SKM-1 (cell line): ENCODE measurements around the gene MINDY2.
"Not testable (repeated sequence)": the region's sequence is repeated elsewhere in the genome, so short reads cannot be mapped to it uniquely, and the experiment has no call there.

Experiments used
- DNase-seq: peaks from one replicate; lab custom pipeline; 2025; ENCODE audit not compliant: unreplicated experiment; lab: John Stamatoyannopoulos, UW

Gene MINDY2

GRCh38 chr15:58880320-58880719 lies 109.2 kb downstream of the MINDY2 start:
- DNase-seq, result no peak

- no peak for DNase-seq
Measured at GRCh38 chr15:58882243-58882642, 111.1 kb downstream of the MINDY2 start.

GRCh38 chr15:58883926-58884325 lies 112.8 kb downstream of the MINDY2 start:
- DNase-seq, result not testable (repeated sequence)

DNA sequence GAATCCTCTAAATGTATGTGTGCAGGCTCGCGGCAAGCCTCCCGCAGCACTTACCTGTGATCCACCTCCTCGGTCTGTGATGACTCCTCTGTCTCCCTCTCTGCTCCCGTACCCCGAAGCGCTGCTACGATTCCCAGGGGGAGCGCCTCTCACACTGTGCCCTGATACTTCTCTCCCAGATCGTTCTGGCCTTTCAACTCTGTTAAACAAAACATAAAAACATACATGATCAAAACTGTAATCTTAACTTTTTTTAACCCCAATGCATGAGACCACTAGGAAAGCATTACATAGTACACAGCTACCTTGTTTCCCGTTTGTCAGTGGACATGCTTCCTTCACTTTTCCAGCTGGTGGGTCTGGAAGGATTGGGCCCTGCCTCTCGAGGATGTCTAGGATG lies 115.8 kb downstream of the MINDY2 start:
- DNase-seq, result no peak

- DNase-seq, result no peak
Measured at GRCh38 chr15:58889363-58889762, 118.3 kb downstream of the MINDY2 start.

DNA sequence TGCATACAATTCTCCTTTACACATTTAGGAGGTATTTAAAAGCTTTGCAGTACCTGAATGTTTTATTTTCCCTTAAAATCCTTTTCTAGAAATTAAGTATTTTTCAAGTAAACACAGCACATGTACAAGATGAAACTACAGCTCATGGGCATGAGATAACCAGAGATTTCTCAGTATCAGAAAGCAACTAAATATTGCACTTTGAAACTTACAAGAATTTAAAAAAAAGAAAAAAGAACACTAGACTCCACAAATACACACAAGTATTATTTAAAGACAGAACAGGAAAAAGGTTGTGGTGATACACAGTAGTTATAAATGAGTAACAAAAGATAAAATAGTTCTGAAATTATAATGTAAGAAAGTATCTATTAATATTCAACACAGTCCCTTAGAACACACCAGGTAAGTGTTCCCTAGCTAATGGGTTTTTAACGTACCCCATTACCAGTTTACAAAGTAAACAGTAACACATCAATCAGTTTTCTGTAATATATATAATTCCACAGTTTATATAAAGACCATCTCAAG lies 127.1 kb downstream of the MINDY2 start:
- no peak for DNase-seq

GRCh38 chr15:58900631-58901030 lies 129.5 kb downstream of the MINDY2 start:
- DNase-seq, result no peak

GRCh38 chr15:58908550-58909309 lies 137.6 kb downstream of the MINDY2 start:
- DNase-seq, result no peak

GRCh38 chr15:58909616-58910015 lies 138.5 kb downstream of the MINDY2 start:
- no peak for DNase-seq

- DNase-seq, result no peak
Measured at GRCh38 chr15:58910456-58910855, 139.4 kb downstream of the MINDY2 start.
